Measurements from ENCODE around the gene BSG.

The BSG gene

GRCh38 chr19:613732-614567 lies 41.6 kb downstream of the BSG start:
- POLR2A ChIA-PET = no interaction called here
- no peak for DNase-seq (ENCODE audit: low read depth, low spot score)
- no peak for TF ChIP-seq CTCF (IDR thresholded peaks at IDR 0.05; ENCODE audit: insufficient read depth, low read length, missing control alignments)
- CTCF ChIA-PET = no interaction called here
- no peak overlapping the region for H3K4me3 ChIP-seq (ENCODE audit: low read depth, low read length)

GRCh38 chr19:615619-616018 lies 43.2 kb downstream of the BSG start:
- no peak for TF ChIP-seq CTCF (IDR thresholded peaks at IDR 0.05; ENCODE audit: insufficient read depth, low read length, missing control alignments)
- no peak overlapping the region for H3K4me3 ChIP-seq (ENCODE audit: low read depth, low read length)
- POLR2A ChIA-PET = no interaction called here
- CTCF ChIA-PET = no interaction called here
- no peak for DNase-seq (ENCODE audit: low read depth, low spot score)

- no peak for DNase-seq (ENCODE audit: low read depth, low spot score)
- TF ChIP-seq CTCF (IDR thresholded peaks at IDR 0.05; ENCODE audit: insufficient read depth, low read length, missing control alignments) = no peak
- no peak overlapping the region for H3K4me3 ChIP-seq (ENCODE audit: low read depth, low read length)
- CTCF ChIA-PET = interaction anchor here (0.6 kb wide), 1 partner anchor 32 kb away, joined by 3 read pairs; no protein-coding TSS in a partner anchor
- POLR2A ChIA-PET = no interaction called here
Measured at GRCh38 chr19:616062-616700, 43.8 kb downstream of the BSG start.

DNA sequence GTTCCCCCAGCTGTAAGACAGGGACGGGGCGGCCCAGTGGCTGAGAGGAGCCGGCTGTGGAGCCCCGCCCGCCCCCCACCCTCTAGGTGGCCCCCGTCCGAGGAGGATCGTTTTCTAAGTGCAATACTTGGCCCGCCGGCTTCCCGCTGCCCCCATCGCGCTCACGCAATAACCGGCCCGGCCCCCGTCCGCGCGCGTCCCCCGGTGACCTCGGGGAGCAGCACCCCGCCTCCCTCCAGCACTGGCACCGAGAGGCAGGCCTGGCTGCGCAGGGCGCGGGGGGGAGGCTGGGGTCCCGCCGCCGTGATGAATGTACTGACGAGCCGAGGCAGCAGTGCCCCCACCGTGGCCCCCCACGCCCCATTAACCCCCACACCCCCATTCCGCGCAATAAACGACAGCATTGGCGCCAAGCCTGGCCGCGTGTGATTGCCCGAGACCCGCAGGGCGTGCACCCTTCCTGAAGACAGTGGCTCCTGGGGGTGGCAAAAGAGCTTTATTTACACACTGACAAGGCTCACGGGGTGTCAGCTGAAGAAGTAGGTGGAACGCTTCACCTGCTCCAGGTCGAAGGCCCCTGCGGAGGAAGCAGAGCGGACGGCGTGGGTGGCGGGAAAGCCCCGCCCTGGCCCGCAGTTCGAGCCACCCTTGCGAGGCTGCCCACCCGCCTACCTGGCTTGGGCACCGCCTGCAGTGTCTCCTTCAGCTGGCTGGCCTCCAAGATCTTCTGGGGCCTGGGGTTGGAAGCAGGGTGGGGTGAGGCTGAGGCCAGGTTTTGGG lies 44.5 kb downstream of the BSG start:
- CTCF ChIA-PET = interaction anchor here (0.6 kb wide), 1 partner anchor 32 kb away, joined by 3 read pairs; no protein-coding TSS in a partner anchor
- H3K4me3 ChIP-seq (ENCODE audit: low read depth, low read length) = no peak overlapping the region
- POLR2A ChIA-PET = no interaction called here
- TF ChIP-seq CTCF (IDR thresholded peaks at IDR 0.05; ENCODE audit: insufficient read depth, low read length, missing control alignments) = no peak
- DNase-seq (ENCODE audit: low read depth, low spot score) = no peak

- POLR2A ChIA-PET = no interaction called here
- TF ChIP-seq CTCF (IDR thresholded peaks at IDR 0.05; ENCODE audit: insufficient read depth, low read length, missing control alignments) = no peak
- no peak overlapping the region for H3K4me3 ChIP-seq (ENCODE audit: low read depth, low read length)
- CTCF ChIA-PET = no interaction called here
- no peak for DNase-seq (ENCODE audit: low read depth, low spot score)
Measured at GRCh38 chr19:617551-618246, 45.3 kb downstream of the BSG start.
